Measurements from ENCODE around the gene CHAC2.
"Not testable (repeated sequence)": the region's sequence is repeated elsewhere in the genome, so short reads cannot be mapped to it uniquely, and the experiment has no call there.

CHAC2 gene

GRCh38 chr2:53787614-53788289 lies 20.1 kb downstream of the CHAC2 start:
- H3K9me3 Mint-ChIP-seq: no peaks in the 10 kb centered on the region

DNA sequence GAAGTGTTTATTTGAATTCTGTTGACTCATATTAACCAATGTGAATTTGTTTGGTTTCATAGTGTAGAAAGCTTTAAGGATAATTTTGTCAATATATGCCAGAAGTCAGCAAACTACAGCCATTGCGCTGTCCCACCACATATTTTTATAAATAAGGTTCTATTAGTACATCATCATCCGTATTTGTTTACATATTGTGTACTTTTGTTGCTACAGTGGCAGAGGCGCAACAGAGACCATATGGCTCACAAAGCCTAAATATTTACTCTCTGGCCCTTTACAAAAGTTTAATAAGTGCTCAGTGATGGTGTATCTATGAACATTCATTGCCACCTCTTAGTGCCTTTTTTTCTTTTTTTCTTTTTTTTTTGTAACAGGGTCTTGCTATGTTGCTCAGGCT lies 25.7 kb downstream of the CHAC2 start:
- Mint-ChIP-seq H3K9me3 (no peaks in the 10 kb centered on the region), H3K4me1 (ENCODE audit: low read depth) (peaks cover 25% of the 10 kb centered on the region), H3K36me3 (ENCODE audit: low read depth) (peaks cover 44% of the 10 kb centered on the region), H3K27ac (no peak overlapping the region), H3K27me3 (no peaks in the 10 kb centered on the region), H3K4me3 (no peak overlapping the region)
- no peak for DNase-seq

More at GRCh38 chr2:53787614-53788289, 20.1 kb downstream of the CHAC2 start:
- peaks cover 53% of the 10 kb centered on the region for H3K4me1 Mint-ChIP-seq (ENCODE audit: low read depth)
- no peaks in the 10 kb centered on the region for H3K27me3 Mint-ChIP-seq
- H3K36me3 Mint-ChIP-seq (ENCODE audit: low read depth): peaks cover 43% of the 10 kb centered on the region
- peak overlapping the region; percentile 90 for H3K27ac Mint-ChIP-seq
- H3K4me3 Mint-ChIP-seq: peak overlapping the region; percentile 87
- DNase-seq: peak; percentile 36

DNA sequence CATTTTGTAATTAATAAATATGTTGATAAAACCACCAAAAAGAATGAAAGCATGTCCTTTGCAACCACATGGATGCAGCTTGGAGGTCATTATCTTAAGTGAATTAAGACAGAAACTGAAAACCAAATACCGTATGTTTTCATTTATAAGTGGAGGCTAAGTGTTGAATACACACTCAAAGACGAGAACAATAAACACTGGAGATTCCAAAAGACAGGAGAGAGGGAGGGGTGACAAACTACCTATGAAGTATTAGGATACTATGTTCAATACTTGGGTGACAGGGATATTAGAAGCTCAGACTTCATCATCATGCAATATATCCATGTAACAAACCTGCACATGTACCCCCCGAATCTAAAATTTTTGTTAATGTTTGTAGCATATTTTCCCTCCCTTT lies 26.2 kb downstream of the CHAC2 start:
- no peak for DNase-seq
- no peaks in the 10 kb centered on the region for H3K9me3 Mint-ChIP-seq
- H3K4me1 Mint-ChIP-seq (ENCODE audit: low read depth): peaks cover 20% of the 10 kb centered on the region
- no peak overlapping the region for H3K27ac Mint-ChIP-seq
- H3K36me3 Mint-ChIP-seq (ENCODE audit: low read depth): peaks cover 45% of the 10 kb centered on the region
- H3K27me3 Mint-ChIP-seq: no peaks in the 10 kb centered on the region
- no peak overlapping the region for H3K4me3 Mint-ChIP-seq

DNA sequence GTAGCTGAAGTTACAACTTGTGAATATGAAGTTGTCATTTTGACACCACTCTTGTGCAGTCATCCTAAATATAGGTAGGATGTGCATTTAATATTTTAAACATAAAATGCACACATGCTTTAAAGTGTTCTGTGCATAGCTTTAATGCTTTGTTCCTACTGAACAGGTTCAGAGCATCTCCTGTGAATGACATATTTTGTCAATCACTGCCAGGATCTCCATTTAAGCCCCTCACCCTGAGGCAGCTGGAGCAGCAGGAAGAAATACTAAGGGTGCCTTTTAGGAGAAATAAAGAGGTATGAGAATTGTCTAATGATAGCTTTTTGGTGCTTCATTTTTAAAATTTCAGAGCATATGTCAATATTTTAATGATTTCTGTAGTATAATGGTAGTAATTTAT lies 33.9 kb downstream of the CHAC2 start:
- peaks cover 85% of the 10 kb centered on the region for H3K36me3 Mint-ChIP-seq (ENCODE audit: low read depth)
- no peak overlapping the region for H3K4me3 Mint-ChIP-seq
- DNase-seq: no peak
- no peaks in the 10 kb centered on the region for H3K4me1 Mint-ChIP-seq (ENCODE audit: low read depth)
- no peak overlapping the region for H3K27ac Mint-ChIP-seq
- no peaks in the 10 kb centered on the region for H3K9me3 Mint-ChIP-seq
- H3K27me3 Mint-ChIP-seq: no peaks in the 10 kb centered on the region

DNA sequence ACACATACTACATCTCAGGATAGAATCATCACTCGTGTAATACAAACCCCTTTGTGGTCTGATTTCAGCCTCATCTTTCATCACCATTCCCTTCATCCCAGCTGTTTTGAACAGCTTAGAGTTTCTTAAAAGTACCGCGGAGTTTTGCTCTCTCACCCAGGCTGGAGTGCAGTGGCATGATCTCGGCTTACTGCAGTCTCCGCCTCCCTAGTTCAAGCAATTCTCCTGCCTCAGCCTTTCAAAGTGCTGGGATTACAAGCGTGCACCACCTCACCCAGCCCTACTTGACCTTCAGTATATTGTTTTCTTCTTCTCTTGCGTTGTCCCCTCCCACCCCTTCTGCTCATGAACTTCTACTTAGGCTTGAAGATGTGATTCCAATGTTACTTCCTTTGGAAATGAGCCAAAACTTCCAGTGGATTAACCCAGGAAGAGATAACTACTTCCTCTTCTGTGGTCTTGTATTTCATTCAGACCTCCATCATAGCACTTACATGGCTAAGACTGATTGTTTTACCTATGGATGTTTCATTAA lies 35.1 kb downstream of the CHAC2 start:
- Mint-ChIP-seq H3K27ac (peak overlapping the region; percentile 10), H3K36me3 (ENCODE audit: low read depth) (peaks cover 90% of the 10 kb centered on the region)

DNA sequence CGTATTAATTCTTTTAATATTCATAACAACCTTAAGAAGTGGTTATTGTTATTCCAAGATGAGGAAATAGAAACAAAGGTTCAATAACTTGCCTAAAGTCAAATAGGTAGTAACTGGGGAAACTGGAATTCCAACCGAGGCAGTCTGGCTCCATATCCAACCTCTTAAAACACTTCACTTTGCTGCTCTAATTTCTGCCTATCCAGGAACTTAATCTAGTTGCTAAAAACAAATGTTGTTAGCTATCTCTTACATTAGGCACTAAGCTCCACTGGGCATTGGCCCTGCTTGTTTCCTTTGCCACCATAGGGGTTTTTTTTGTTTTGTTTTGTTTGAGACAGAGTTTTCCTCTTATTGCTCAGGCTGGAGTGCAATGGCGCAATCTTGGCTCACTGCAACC lies 44.0 kb downstream of the CHAC2 start:
- H3K27ac Mint-ChIP-seq: no peak overlapping the region
- no peaks in the 10 kb centered on the region for H3K4me1 Mint-ChIP-seq (ENCODE audit: low read depth)
- no peaks in the 10 kb centered on the region for H3K9me3 Mint-ChIP-seq
- DNase-seq: no peak
- no peak overlapping the region for H3K4me3 Mint-ChIP-seq
- H3K36me3 Mint-ChIP-seq (ENCODE audit: low read depth): peaks cover 90% of the 10 kb centered on the region
- H3K27me3 Mint-ChIP-seq: no peaks in the 10 kb centered on the region

More for the DNA sequence above, 35.1 kb downstream of the CHAC2 start:
- no peaks in the 10 kb centered on the region for H3K9me3 Mint-ChIP-seq
- H3K4me1 Mint-ChIP-seq (ENCODE audit: low read depth): no peaks in the 10 kb centered on the region
- no peak for DNase-seq
- H3K27me3 Mint-ChIP-seq: no peaks in the 10 kb centered on the region
- no peak overlapping the region for H3K4me3 Mint-ChIP-seq

DNA sequence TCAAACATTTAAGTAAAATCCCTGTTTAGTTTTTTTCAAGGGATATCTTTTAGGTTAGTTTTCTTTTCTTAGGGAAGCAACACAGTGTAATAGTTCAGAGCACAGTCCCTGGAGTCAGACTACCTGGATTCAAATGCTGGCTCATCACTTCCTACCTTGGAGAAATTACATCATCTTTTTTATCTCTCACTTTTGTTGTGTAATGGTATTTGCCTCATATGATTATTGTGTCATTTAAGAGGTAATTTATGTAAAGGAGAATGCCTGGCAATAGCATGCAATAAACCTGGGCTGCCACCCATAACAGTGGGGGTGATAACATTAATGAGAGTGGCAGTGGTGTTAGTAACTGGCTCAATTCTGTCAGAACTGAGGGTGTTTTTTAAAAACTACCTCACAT lies 45.5 kb downstream of the CHAC2 start:
- Mint-ChIP-seq H3K4me3 (no peak overlapping the region), H3K9me3 (no peaks in the 10 kb centered on the region), H3K27ac (no peak overlapping the region), H3K36me3 (ENCODE audit: low read depth) (peaks cover 89% of the 10 kb centered on the region), H3K4me1 (ENCODE audit: low read depth) (no peaks in the 10 kb centered on the region), H3K27me3 (no peaks in the 10 kb centered on the region)
- no peak for DNase-seq

GRCh38 chr2:53818854-53819435 lies 51.3 kb downstream of the CHAC2 start:
- Mint-ChIP-seq H3K27me3 (no peaks in the 10 kb centered on the region), H3K4me3 (no peak overlapping the region), H3K4me1 (ENCODE audit: low read depth) (no peaks in the 10 kb centered on the region), H3K9me3 (no peaks in the 10 kb centered on the region), H3K27ac (no peak overlapping the region), H3K36me3 (ENCODE audit: low read depth) (peaks cover 53% of the 10 kb centered on the region)
- DNase-seq: no peak

GRCh38 chr2:53819634-53820033 lies 52.0 kb downstream of the CHAC2 start:
- no peak overlapping the region for H3K27ac Mint-ChIP-seq
- no peaks in the 10 kb centered on the region for H3K9me3 Mint-ChIP-seq
- no peak for DNase-seq
- no peaks in the 10 kb centered on the region for H3K4me1 Mint-ChIP-seq (ENCODE audit: low read depth)
- no peaks in the 10 kb centered on the region for H3K27me3 Mint-ChIP-seq
- no peak overlapping the region for H3K4me3 Mint-ChIP-seq
- H3K36me3 Mint-ChIP-seq (ENCODE audit: low read depth): peaks cover 49% of the 10 kb centered on the region

- no peak overlapping the region for H3K4me3 Mint-ChIP-seq
- no peak overlapping the region for H3K27ac Mint-ChIP-seq
- no peaks in the 10 kb centered on the region for H3K27me3 Mint-ChIP-seq
- H3K9me3 Mint-ChIP-seq: no peaks in the 10 kb centered on the region
- DNase-seq: no peak
- no peaks in the 10 kb centered on the region for H3K4me1 Mint-ChIP-seq (ENCODE audit: low read depth)
- peaks cover 47% of the 10 kb centered on the region for H3K36me3 Mint-ChIP-seq (ENCODE audit: low read depth)
Observed at GRCh38 chr2:53820048-53820447, 52.4 kb downstream of the CHAC2 start.

- Mint-ChIP-seq H3K27me3 (no peaks in the 10 kb centered on the region), H3K9me3 (no peaks in the 10 kb centered on the region), H3K4me1 (ENCODE audit: low read depth) (no peaks in the 10 kb centered on the region), H3K27ac (no peak overlapping the region), H3K4me3 (no peak overlapping the region), H3K36me3 (ENCODE audit: low read depth) (peaks cover 40% of the 10 kb centered on the region)
- DNase-seq: no peak
Observed at GRCh38 chr2:53820711-53821110, 53.1 kb downstream of the CHAC2 start.

GRCh38 chr2:53821810-53822209 lies 54.2 kb downstream of the CHAC2 start:
- DNase-seq: no peak
- H3K4me1 Mint-ChIP-seq (ENCODE audit: low read depth): no peaks in the 10 kb centered on the region
- peaks cover 31% of the 10 kb centered on the region for H3K36me3 Mint-ChIP-seq (ENCODE audit: low read depth)
- no peak overlapping the region for H3K27ac Mint-ChIP-seq
- H3K4me3 Mint-ChIP-seq: no peak overlapping the region
- no peaks in the 10 kb centered on the region for H3K9me3 Mint-ChIP-seq
- no peaks in the 10 kb centered on the region for H3K27me3 Mint-ChIP-seq

- not testable (repeated sequence) for H3K9me3 Mint-ChIP-seq; H3K4me1 Mint-ChIP-seq (ENCODE audit: low read depth); H3K4me3 Mint-ChIP-seq; H3K27ac Mint-ChIP-seq; DNase-seq; H3K27me3 Mint-ChIP-seq
- H3K36me3 Mint-ChIP-seq (ENCODE audit: low read depth): peaks cover 20% of the 10 kb centered on the region
Observed at GRCh38 chr2:53823639-53824038, 56.0 kb downstream of the CHAC2 start.
